SU-DHL-6 (cell line): ENCODE measurements around the gene NFATC1.

ENCODE experiments used
- H2AFZ ChIP-seq: fragments of 200-600 bp; sonication (generic); 2 replicates; pipeline ENCODE4 v1.6.1; 2014; ENCODE audit warnings: low read depth, mild to moderate bottlenecking, moderate library complexity, mixed read lengths, antibody characterized with exemption, low read length; ENCODE audit not compliant: severe bottlenecking
- H3F3A ChIP-seq: fragments of 200-600 bp; shearing (Covaris generic); 2 replicates; pipeline ENCODE4 v1.6.0; 2016; ENCODE audit warnings: antibody characterized with exemption, mild to moderate bottlenecking; ENCODE audit not compliant: insufficient read depth
- H3K27ac ChIP-seq: fragments of 200-600 bp; sonication (generic); 2 replicates; pipeline ENCODE4 v1.5.1; 2016; ENCODE audit warnings: low read depth, mild to moderate bottlenecking, low read length, moderate library complexity, mixed read lengths
- H3K27me3 ChIP-seq: fragments of 200-600 bp; sonication (generic), shearing (Covaris generic); 2 replicates; pipeline ENCODE4 v1.6.0; 2014; ENCODE audit warnings: mild to moderate bottlenecking, low read length
- H3K36me3 ChIP-seq: fragments of 200-600 bp; sonication (generic); 2 replicates; pipeline ENCODE4 v1.6.1; 2014; ENCODE audit warnings: mild to moderate bottlenecking, low read length, mixed read lengths
- H3K4me2 ChIP-seq: fragments of 300-600, 200-600 bp; shearing (Covaris generic), sonication (generic); 2 replicates; pipeline ENCODE4 v1.6.0; 2014; ENCODE audit warnings: low read length, low read depth, mild to moderate bottlenecking; ENCODE audit not compliant: poor library complexity, severe bottlenecking
- H3K4me3 ChIP-seq: fragments of 200-600 bp; sonication (generic); 2 replicates; pipeline ENCODE4 v1.5.1; 2014; ENCODE audit warnings: antibody characterized with exemption, low read length, mild to moderate bottlenecking, mixed read lengths; ENCODE audit not compliant: insufficient read depth, poor library complexity, severe bottlenecking
- H3K79me2 ChIP-seq: fragments of 200-600 bp; sonication (generic); 2 replicates; pipeline ENCODE4 v1.6.1; 2014; ENCODE audit warnings: mild to moderate bottlenecking, low read length, moderate library complexity; ENCODE audit not compliant: insufficient read depth
- H3K9ac ChIP-seq: fragments of 200-600 bp; sonication (generic); 2 replicates; pipeline ENCODE4 v1.7.0; 2014; ENCODE audit warnings: mild to moderate bottlenecking, low read length
- H3K9me2 ChIP-seq: fragments of 200-600 bp; sonication (generic); replicated peaks from 2 replicates; pipeline ENCODE4 v1.6.1; 2014; ENCODE audit warnings: low read length; ENCODE audit not compliant: insufficient read depth
- H3K9me3 ChIP-seq: fragments of 200-600 bp; sonication (generic); 2 replicates; pipeline ENCODE4 v1.6.1; 2014; ENCODE audit warnings: low read length, mixed read lengths; ENCODE audit not compliant: insufficient read depth
- H4K20me1 ChIP-seq: fragments of 200-600 bp; sonication (generic); 2 replicates; pipeline ENCODE4 v1.6.1; 2014; ENCODE audit warnings: low read depth, mild to moderate bottlenecking, antibody characterized with exemption, low read length, moderate library complexity, mixed read lengths
- EZH2phosphoT487 ChIP-seq: fragments of 200-600 bp; sonication (generic), shearing (Covaris generic); conservative IDR thresholded peaks from 2 replicates; pipeline ENCODE4 v1.6.1; 2018; ENCODE audit warnings: mild to moderate bottlenecking, antibody characterized with exemption, low read length, moderate library complexity, mixed read lengths
- TF ChIP-seq, protein P1 (sequence below): fragments of 200-600 bp; sonication (generic); IDR thresholded peaks from one replicate; pipeline ENCODE4 v1.5.1; 2017; ENCODE audit warnings: antibody characterized with exemption, mild to moderate bottlenecking, low read length, moderate library complexity; ENCODE audit not compliant: insufficient read depth, poor library complexity, severe bottlenecking

Gene NFATC1

DNA sequence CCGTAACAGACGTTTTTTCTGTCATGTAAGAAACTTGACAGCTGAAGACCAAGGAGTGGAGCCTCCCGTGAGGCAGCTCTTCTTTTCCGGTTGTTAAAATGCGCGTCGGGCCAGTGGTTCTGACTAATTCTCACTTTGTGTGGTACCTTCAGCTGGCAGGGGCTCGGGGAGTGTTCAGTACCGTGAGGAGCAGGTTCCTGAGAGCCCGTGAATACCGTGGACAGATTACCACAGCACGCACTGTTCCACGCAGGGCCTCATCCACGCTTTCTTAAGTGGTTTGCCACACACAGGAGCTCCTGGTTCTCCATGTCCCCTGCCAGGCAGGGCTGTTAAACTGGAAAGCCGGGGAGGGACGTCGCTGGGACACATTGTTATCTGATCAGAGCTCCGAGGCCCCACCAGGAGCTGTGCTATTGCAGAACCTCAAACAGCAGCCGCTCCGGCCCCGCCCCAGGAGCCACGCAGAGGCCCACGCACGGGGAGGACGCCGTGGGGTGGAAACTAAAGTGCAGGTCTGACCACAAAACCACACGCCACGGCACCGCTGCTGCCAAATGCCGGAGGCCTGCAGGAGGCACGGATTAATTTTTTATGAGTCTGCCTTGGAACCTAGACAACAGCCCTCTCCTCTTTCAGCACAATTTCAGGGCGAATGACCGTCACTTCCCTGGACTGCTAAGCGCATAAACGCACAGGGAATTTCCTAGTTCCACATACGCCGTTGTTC, 43.3 kb downstream of the NFATC1 start:
- Histone ChIP-seq H3K36me3 (no peaks in the 10 kb centered on the region), H3K27ac (no peak overlapping the region), H3F3A (no peaks in the 10 kb centered on the region), H4K20me1 (no peaks in the 10 kb centered on the region), H3K9ac (no peak overlapping the region), H3K27me3 (no peaks in the 10 kb centered on the region), H3K4me3 (no peak overlapping the region), H3K9me3 (no peaks in the 10 kb centered on the region), H3K9me2 (no peaks in the 10 kb centered on the region), H3K79me2 (no peaks in the 10 kb centered on the region), H3K4me2 (no peak overlapping the region), H2AFZ (no peak overlapping the region)
- TF ChIP-seq, protein P1, sequence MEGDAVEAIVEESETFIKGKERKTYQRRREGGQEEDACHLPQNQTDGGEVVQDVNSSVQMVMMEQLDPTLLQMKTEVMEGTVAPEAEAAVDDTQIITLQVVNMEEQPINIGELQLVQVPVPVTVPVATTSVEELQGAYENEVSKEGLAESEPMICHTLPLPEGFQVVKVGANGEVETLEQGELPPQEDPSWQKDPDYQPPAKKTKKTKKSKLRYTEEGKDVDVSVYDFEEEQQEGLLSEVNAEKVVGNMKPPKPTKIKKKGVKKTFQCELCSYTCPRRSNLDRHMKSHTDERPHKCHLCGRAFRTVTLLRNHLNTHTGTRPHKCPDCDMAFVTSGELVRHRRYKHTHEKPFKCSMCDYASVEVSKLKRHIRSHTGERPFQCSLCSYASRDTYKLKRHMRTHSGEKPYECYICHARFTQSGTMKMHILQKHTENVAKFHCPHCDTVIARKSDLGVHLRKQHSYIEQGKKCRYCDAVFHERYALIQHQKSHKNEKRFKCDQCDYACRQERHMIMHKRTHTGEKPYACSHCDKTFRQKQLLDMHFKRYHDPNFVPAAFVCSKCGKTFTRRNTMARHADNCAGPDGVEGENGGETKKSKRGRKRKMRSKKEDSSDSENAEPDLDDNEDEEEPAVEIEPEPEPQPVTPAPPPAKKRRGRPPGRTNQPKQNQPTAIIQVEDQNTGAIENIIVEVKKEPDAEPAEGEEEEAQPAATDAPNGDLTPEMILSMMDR, result no peak
- TF ChIP-seq EZH2phosphoT487, result no peak

- H4K20me1 ChIP-seq, result no peaks in the 10 kb centered on the region
- no peaks in the 10 kb centered on the region for H3K36me3 ChIP-seq
- H3K27ac ChIP-seq, result no peak overlapping the region
- H3K4me2 ChIP-seq, result no peak overlapping the region
- H3K9me3 ChIP-seq, result no peaks in the 10 kb centered on the region
- no peaks in the 10 kb centered on the region for H3F3A ChIP-seq
- H2AFZ ChIP-seq, result no peak overlapping the region
- H3K9ac ChIP-seq, result no peak overlapping the region
- TF ChIP-seq EZH2phosphoT487, result no peak
- TF ChIP-seq, protein P1, result no peak
- H3K79me2 ChIP-seq, result no peaks in the 10 kb centered on the region
- H3K9me2 ChIP-seq, result no peaks in the 10 kb centered on the region
- H3K27me3 ChIP-seq, result no peaks in the 10 kb centered on the region
- H3K4me3 ChIP-seq, result no peak overlapping the region
These were observed 43.9 kb downstream of the NFATC1 start for GRCh38 chr18:79439628-79440023.

- Histone ChIP-seq H3K9me3 (no peaks in the 10 kb centered on the region), H3F3A (no peaks in the 10 kb centered on the region), H3K4me2 (no peak overlapping the region), H4K20me1 (no peaks in the 10 kb centered on the region), H3K79me2 (no peaks in the 10 kb centered on the region), H3K4me3 (no peak overlapping the region), H3K27ac (no peak overlapping the region), H3K9me2 (no peaks in the 10 kb centered on the region), H2AFZ (no peak overlapping the region), H3K27me3 (no peaks in the 10 kb centered on the region), H3K9ac (no peak overlapping the region), H3K36me3 (no peaks in the 10 kb centered on the region)
- TF ChIP-seq, protein P1, result no peak
- no peak for TF ChIP-seq EZH2phosphoT487
These were observed 44.8 kb downstream of the NFATC1 start for GRCh38 chr18:79440316-79441110.
